WTC11 (cell line): ENCODE data around the gene GADD45GIP1. TPM values are rescaled to one million over a fixed set of nuclear protein-coding genes. Genes with fewer than 3 reads are reported as not detected.

Experiments
- ATAC-seq: fragments of 200-7000 bp; cut with Tn5 transposase; 2 replicates; pipeline ENCODE4 v1.10.0; 2021; ENCODE audit warnings: mild to moderate bottlenecking, moderate library complexity
- CTCF ChIA-PET: fragments of 300-600 bp; sonication (Branson Sonifier 250); formaldehyde crosslinking; loops from one replicate; lab custom pipeline; 2021; ENCODE audit warnings: antibody characterized with exemption; lab: Charles Lee
- POLR2A ChIA-PET: fragments of 350-600 bp; sonication (Branson Sonifier 250); formaldehyde crosslinking; loops from one replicate; lab custom pipeline; 2021; ENCODE audit warnings: antibody characterized with exemption; lab: Charles Lee
- DNase-seq: peaks from one replicate; pipeline ENCODE4 v3.0.0; 2021; ENCODE audit warnings: low spot score
- H3K27ac Mint-ChIP-seq: 2 replicates; pipeline ENCODE4 v1.8.0; 2021; ENCODE audit warnings: mixed read lengths
- H3K27me3 Mint-ChIP-seq: 2 replicates; pipeline ENCODE4 v1.8.0; 2021; ENCODE audit warnings: low read depth, mild to moderate bottlenecking, moderate library complexity, mixed read lengths
- H3K36me3 Mint-ChIP-seq: 2 replicates; pipeline ENCODE4 v1.8.0; 2021; ENCODE audit warnings: mixed read lengths
- H3K4me1 Mint-ChIP-seq: 2 replicates; pipeline ENCODE4 v1.8.0; 2022; ENCODE audit warnings: mixed read lengths
- H3K4me3 Mint-ChIP-seq: 2 replicates; pipeline ENCODE4 v1.8.0; 2021; ENCODE audit warnings: mild to moderate bottlenecking, moderate library complexity, mixed read lengths
- H3K9me3 Mint-ChIP-seq: 2 replicates; pipeline ENCODE4 v1.8.0; 2021; ENCODE audit warnings: mixed read lengths
- FOXP1 ChIP-seq: sonication (generic); formaldehyde crosslinking; IDR thresholded peaks from 2 replicates; pipeline ENCODE4 v1.8.0; 2022; ENCODE audit warnings: missing genetic modification reagents, mild to moderate bottlenecking, moderate library complexity, borderline replicate concordance
- KAT7 ChIP-seq: sonication (generic); formaldehyde crosslinking; IDR thresholded peaks from 2 replicates; pipeline ENCODE4 v1.8.1; 2023; ENCODE audit warnings: missing genetic modification reagents, mild to moderate bottlenecking, borderline replicate concordance
- NFE2L1 ChIP-seq: sonication (generic); formaldehyde crosslinking; IDR thresholded peaks from 2 replicates; pipeline ENCODE4 v1.8.1; 2023; ENCODE audit warnings: missing genetic modification reagents
- NR1H2 ChIP-seq: sonication (generic); formaldehyde crosslinking; IDR thresholded peaks from 2 replicates; pipeline ENCODE4 v1.9.0; 2021; ENCODE audit warnings: mild to moderate bottlenecking, moderate library complexity, missing genetic modification reagents
- OVOL2 ChIP-seq: fragments of 250-450 bp; sonication (Bioruptor Pico); IDR thresholded peaks from 2 replicates; pipeline ENCODE4 v1.9.0; 2021; ENCODE audit warnings: mild to moderate bottlenecking, borderline replicate concordance
- TEAD1 ChIP-seq: sonication (generic); formaldehyde crosslinking; IDR thresholded peaks from 2 replicates; pipeline ENCODE4 v1.8.0; 2022; ENCODE audit warnings: mild to moderate bottlenecking, missing genetic modification reagents
- USF1 ChIP-seq: sonication (generic); formaldehyde crosslinking; IDR thresholded peaks from 2 replicates; pipeline ENCODE4 v1.8.0; 2022; ENCODE audit warnings: mild to moderate bottlenecking, missing genetic modification reagents
- ZNF263 ChIP-seq: sonication (generic); formaldehyde crosslinking; IDR thresholded peaks from 2 replicates; pipeline ENCODE4 v1.8.1; 2022; ENCODE audit warnings: low read depth, mild to moderate bottlenecking, moderate library complexity, missing genetic modification reagents
- ZNF532 ChIP-seq: fragments of 250-450 bp; sonication (Bioruptor Pico); IDR thresholded peaks from 2 replicates; pipeline ENCODE4 v1.9.0; 2021; ENCODE audit warnings: mild to moderate bottlenecking, borderline replicate concordance
- total RNA-seq: library from RNA; stranded (reverse); gene quantifications from 3 replicates; pipeline ENCODE4 v1.2.3, GENCODE V29; 2021
- TF ChIP-seq, protein P1 (sequence below): sonication (generic); formaldehyde crosslinking; IDR thresholded peaks from 2 replicates; pipeline ENCODE4 v1.8.1; 2022; ENCODE audit warnings: low read depth, mild to moderate bottlenecking, moderate library complexity, missing genetic modification reagents, borderline replicate concordance
- TF ChIP-seq, protein P2 (sequence below): sonication (generic); formaldehyde crosslinking; IDR thresholded peaks from 2 replicates; pipeline ENCODE4 v1.8.0; 2023; ENCODE audit warnings: missing genetic modification reagents, mild to moderate bottlenecking, borderline replicate concordance

Gene GADD45GIP1
- total RNA-seq, 1 experiment from 2014 or later: 54.4 TPM

DNA sequence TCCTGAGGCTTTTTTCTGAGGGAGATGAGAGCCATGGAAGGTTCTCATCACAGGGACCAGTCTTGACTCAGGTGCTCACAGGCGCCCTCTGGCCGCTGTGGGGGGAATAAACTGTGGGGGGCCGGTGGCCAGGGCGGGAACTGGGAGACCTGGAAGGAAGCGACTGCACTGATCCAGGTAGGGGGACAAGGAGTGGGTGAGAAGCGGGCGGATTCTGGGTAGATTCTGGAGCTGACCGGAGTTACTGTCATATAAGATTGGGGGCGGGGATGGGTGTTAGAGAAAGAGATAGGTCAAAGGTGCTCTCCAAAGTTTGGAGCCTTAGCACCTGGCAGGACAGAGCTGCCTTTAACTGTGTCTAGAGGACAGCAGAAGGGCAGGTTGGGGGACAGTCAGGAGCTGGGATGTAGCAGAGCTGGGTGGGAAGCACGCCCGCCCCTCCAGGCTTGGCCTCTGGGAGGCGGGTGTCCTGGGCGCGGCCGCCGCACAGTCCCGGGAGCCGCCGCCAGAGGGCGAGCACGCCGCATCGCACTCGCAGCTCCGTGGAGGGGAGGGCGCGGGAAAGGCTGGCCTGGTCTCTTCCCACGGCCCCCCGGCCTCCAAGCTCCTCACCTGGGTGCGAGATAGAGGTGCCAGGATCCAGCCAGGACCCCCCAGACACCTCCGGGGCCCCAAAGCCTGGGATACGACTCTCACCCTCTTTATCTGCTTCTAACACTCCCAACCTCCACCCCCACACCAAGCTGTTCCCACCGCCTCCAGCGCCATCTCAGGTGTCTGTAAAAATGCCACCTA is 8.2 kb upstream of the GADD45GIP1 start (continued):
- no peak for TF ChIP-seq ZNF532 (CRISPR knock-in tag)
- no peak for TF ChIP-seq KAT7 (CRISPR knock-in tag)
- no peak for TF ChIP-seq TEAD1 (CRISPR knock-in tag)
- TF ChIP-seq, all 79 proteins: peak for 9

DNA sequence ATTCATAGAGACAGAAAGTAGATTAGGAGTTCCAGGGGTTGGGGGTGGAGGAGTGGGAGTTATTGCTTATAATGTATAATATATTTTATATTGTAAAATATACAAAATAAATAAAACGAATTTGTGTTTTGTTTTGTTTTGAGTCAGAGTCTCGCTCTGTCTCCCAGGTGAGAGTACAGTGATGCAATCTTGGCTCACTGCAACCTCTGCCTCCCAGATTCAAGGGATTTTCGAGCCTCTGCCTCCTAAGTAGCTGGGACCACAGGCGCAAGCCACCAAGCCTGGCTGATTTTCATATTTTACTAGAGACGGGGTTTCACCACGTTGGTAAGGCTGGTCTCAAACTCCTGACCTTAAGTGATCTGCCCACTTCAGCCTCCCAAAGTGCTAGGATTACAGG is 2.5 kb upstream of the GADD45GIP1 start:
- no peak overlapping the region for H3K4me3 Mint-ChIP-seq
- DNase-seq: no peak
- H3K36me3 Mint-ChIP-seq: peaks cover 4% of the 10 kb centered on the region; the same call in 1 of the 2 replicates
- peaks cover 3% of the 10 kb centered on the region for H3K9me3 Mint-ChIP-seq
- no peak for ATAC-seq
- POLR2A ChIA-PET: interaction anchor here (0.5 kb wide), 1 partner anchor 1290 kb away, joined by 3 read pairs; no protein-coding TSS in a partner anchor
- CTCF ChIA-PET: interaction anchor here (1.8 kb wide), 1 partner anchor 18 kb away, joined by 7 read pairs; no protein-coding TSS in a partner anchor
- TF ChIP-seq, protein P1, sequence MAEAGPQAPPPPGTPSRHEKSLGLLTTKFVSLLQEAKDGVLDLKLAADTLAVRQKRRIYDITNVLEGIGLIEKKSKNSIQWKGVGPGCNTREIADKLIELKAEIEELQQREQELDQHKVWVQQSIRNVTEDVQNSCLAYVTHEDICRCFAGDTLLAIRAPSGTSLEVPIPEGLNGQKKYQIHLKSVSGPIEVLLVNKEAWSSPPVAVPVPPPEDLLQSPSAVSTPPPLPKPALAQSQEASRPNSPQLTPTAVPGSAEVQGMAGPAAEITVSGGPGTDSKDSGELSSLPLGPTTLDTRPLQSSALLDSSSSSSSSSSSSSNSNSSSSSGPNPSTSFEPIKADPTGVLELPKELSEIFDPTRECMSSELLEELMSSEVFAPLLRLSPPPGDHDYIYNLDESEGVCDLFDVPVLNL: no peak
- TF ChIP-seq NR1H2 (CRISPR knock-in tag) (no peak), ZNF263 (CRISPR knock-in tag) (no peak), NFE2L1 (CRISPR knock-in tag) (no peak), USF1 (CRISPR knock-in tag) (no peak), FOXP1 (CRISPR knock-in tag) (no peak), OVOL2 (CRISPR knock-in tag) (no peak)
- TF ChIP-seq, protein P2, sequence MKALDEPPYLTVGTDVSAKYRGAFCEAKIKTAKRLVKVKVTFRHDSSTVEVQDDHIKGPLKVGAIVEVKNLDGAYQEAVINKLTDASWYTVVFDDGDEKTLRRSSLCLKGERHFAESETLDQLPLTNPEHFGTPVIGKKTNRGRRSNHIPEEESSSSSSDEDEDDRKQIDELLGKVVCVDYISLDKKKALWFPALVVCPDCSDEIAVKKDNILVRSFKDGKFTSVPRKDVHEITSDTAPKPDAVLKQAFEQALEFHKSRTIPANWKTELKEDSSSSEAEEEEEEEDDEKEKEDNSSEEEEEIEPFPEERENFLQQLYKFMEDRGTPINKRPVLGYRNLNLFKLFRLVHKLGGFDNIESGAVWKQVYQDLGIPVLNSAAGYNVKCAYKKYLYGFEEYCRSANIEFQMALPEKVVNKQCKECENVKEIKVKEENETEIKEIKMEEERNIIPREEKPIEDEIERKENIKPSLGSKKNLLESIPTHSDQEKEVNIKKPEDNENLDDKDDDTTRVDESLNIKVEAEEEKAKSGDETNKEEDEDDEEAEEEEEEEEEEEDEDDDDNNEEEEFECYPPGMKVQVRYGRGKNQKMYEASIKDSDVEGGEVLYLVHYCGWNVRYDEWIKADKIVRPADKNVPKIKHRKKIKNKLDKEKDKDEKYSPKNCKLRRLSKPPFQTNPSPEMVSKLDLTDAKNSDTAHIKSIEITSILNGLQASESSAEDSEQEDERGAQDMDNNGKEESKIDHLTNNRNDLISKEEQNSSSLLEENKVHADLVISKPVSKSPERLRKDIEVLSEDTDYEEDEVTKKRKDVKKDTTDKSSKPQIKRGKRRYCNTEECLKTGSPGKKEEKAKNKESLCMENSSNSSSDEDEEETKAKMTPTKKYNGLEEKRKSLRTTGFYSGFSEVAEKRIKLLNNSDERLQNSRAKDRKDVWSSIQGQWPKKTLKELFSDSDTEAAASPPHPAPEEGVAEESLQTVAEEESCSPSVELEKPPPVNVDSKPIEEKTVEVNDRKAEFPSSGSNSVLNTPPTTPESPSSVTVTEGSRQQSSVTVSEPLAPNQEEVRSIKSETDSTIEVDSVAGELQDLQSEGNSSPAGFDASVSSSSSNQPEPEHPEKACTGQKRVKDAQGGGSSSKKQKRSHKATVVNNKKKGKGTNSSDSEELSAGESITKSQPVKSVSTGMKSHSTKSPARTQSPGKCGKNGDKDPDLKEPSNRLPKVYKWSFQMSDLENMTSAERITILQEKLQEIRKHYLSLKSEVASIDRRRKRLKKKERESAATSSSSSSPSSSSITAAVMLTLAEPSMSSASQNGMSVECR (CRISPR knock-in tag): no peak
- TF ChIP-seq, all 79 proteins: peak for 0
- peaks cover 12% of the 10 kb centered on the region for H3K27me3 Mint-ChIP-seq
- no peak overlapping the region for H3K27ac Mint-ChIP-seq
- H3K4me1 Mint-ChIP-seq: peaks cover 18% of the 10 kb centered on the region
